ENCODE measurements around the gene NEK4.
A peak's percentile ranks its signal among the peaks of the same experiment; 100 is the strongest.
"Not testable (repeated sequence)": the region's sequence is repeated elsewhere in the genome, so short reads cannot be mapped to it uniquely, and the experiment has no call there.

Gene NEK4

GRCh38 chr3:52777959-52778805 lies 7.4 kb upstream of the NEK4 start:
- DNase-seq: no peak

- DNase-seq: no peak
Measured at GRCh38 chr3:52777127-52777958, 6.6 kb upstream of the NEK4 start, which contains the start of gene ITIH1. Gene ITIH1, plus strand, starts transcription at chr3:52777599. Its CDS starts 17 bp downstream, at chr3:52777616.

GRCh38 chr3:52776486-52776885 lies 5.7 kb upstream of the NEK4 start:
- not testable (repeated sequence) for DNase-seq

- DNase-seq: no peak
Measured at GRCh38 chr3:52775877-52776276, 5.1 kb upstream of the NEK4 start.

- no peak for DNase-seq
Measured at GRCh38 chr3:52774901-52775864, 4.4 kb upstream of the NEK4 start.

GRCh38 chr3:52774066-52774713 lies 3.5 kb upstream of the NEK4 start:
- no peak for DNase-seq

GRCh38 chr3:52773361-52774065 lies 2.8 kb upstream of the NEK4 start:
- no peak for DNase-seq

- DNase-seq: peak; percentile 10
Measured at GRCh38 chr3:52771702-52772101, 962 bp upstream of the NEK4 start.

GRCh38 chr3:52771334-52771681 lies 568 bp upstream of the NEK4 start:
- no peak for DNase-seq

- peak; percentile 33 for DNase-seq
Measured at GRCh38 chr3:52769786-52770455, 819 bp downstream of the NEK4 start.

- no peak for DNase-seq
Measured at GRCh38 chr3:52763466-52763865, 7.3 kb downstream of the NEK4 start.

- no peak for DNase-seq
Measured at GRCh38 chr3:52756141-52756540, 14.6 kb downstream of the NEK4 start.

GRCh38 chr3:52754373-52754772 lies 16.4 kb downstream of the NEK4 start:
- DNase-seq: no peak

- no peak for DNase-seq
Measured at GRCh38 chr3:52752045-52752660, 18.6 kb downstream of the NEK4 start.

- DNase-seq: no peak
Measured at GRCh38 chr3:52743721-52744120, 27.0 kb downstream of the NEK4 start.

GRCh38 chr3:52743152-52743551 lies 27.6 kb downstream of the NEK4 start:
- no peak for DNase-seq

GRCh38 chr3:52742418-52743041 lies 28.2 kb downstream of the NEK4 start:
- DNase-seq: peak; percentile 31

- DNase-seq: no peak
Measured at GRCh38 chr3:52739730-52740129, 31.0 kb downstream of the NEK4 start.

- no peak for DNase-seq
Measured at GRCh38 chr3:52733256-52733891, 37.4 kb downstream of the NEK4 start.

GRCh38 chr3:52731590-52731989 lies 39.1 kb downstream of the NEK4 start:
- no peak for DNase-seq

All from NCI-H82 (cell line).